ENCODE data around the gene RALB.

RALB gene

GRCh38 chr2:120294008-120294340 is 41.3 kb downstream of the RALB start:
- Histone ChIP-seq H3K9me3 (ENCODE audit: control insufficient read depth, low read length) (no peaks in the 10 kb centered on the region), H3K36me3 (ENCODE audit: control insufficient read depth, insufficient read depth, low read length) (no peaks in the 10 kb centered on the region), H3K4me1 (ENCODE audit: control insufficient read depth, insufficient read depth, low read length) (no peaks in the 10 kb centered on the region), H3K9ac (ENCODE audit: low read length) (no peak overlapping the region), H3K27me3 (ENCODE audit: control insufficient read depth, insufficient read depth, low read length) (no peaks in the 10 kb centered on the region), H3K4me3 (ENCODE audit: low read length) (no peak overlapping the region)

DNA sequence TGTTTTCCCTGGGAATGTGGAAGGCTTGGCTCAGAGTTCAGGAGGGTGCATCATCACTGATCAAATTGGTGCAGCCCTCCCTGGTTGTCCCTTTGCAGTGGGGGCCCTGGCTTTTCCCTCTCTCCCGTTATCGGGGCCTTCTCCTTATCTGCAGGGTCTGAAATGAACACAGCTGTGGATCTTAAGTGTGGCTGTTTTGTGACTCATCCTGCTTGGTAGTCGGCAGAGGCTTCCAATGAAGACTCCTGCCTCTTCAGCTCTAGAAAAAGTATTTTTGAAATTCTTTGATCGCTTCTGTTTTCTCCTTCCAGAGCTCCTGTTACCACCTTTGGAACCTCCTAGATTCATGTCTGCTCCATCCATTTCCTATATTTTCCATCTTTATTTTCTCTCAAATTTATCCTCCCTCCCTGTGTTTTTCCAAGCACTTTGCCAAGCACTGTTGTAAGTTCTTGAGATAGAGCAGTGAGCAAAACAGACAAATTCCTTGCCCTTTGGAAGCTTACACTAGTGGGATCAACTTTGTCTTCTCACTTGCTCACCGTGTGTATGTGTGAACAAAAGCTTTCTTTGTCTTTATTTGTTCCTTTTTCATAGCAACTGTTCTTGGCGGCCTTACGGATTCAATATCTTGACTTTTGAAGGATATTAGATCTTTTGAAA is 45.7 kb downstream of the RALB start:
- H3K4me3 ChIP-seq (ENCODE audit: low read length): no peak overlapping the region
- H3K9ac ChIP-seq (ENCODE audit: low read length): no peak overlapping the region
- H3K27me3 ChIP-seq (ENCODE audit: control insufficient read depth, insufficient read depth, low read length): no peaks in the 10 kb centered on the region
- H3K4me1 ChIP-seq (ENCODE audit: control insufficient read depth, insufficient read depth, low read length): no peaks in the 10 kb centered on the region
- H3K9me3 ChIP-seq (ENCODE audit: control insufficient read depth, low read length): no peaks in the 10 kb centered on the region
- H3K36me3 ChIP-seq (ENCODE audit: control insufficient read depth, insufficient read depth, low read length): no peaks in the 10 kb centered on the region

DNA sequence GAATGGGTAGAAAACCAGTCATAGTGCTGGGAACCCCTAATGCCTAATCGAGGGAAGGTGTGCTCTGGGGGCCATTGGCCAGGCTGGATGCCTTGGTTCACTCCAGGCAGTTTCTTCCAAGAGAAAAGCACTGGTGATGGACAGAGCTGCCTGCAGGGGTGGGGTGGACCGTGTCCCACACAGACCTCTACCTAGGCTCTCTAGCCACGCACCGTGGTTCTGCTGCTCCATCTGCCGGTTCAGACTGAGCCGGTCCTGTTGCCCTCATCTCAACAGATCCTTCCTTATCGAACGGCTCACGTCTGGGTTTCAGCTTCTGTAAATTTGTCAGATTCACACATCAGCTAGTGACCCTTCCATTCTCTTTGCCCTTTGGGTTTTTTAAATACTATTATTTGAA is 46.4 kb downstream of the RALB start:
- Histone ChIP-seq H3K27me3 (ENCODE audit: control insufficient read depth, insufficient read depth, low read length) (no peaks in the 10 kb centered on the region), H3K4me3 (ENCODE audit: low read length) (no peak overlapping the region), H3K36me3 (ENCODE audit: control insufficient read depth, insufficient read depth, low read length) (no peaks in the 10 kb centered on the region), H3K9ac (ENCODE audit: low read length) (no peak overlapping the region), H3K4me1 (ENCODE audit: control insufficient read depth, insufficient read depth, low read length) (no peaks in the 10 kb centered on the region), H3K9me3 (ENCODE audit: control insufficient read depth, low read length) (no peaks in the 10 kb centered on the region)

DNA sequence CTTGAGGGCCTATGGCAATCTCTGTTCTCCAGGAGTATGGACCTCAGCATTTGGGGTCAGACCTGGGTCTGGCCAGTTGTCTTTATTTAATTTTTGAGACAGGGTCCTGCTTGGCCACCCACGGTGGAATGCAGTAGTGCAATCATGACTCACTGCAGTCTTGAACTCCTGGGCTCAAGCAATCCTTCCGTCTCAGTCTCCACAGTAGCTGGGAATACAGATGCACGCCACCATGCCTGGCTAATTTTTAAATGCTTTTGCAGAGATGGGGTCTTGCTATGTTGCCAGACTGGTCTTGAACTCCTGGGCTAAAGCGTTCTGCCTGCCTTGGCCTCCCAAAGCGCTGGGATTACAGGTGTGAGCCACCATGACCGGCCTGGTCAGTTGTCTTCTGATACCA is 46.9 kb downstream of the RALB start:
- no peaks in the 10 kb centered on the region for H3K36me3 ChIP-seq (ENCODE audit: control insufficient read depth, insufficient read depth, low read length)
- no peak overlapping the region for H3K4me3 ChIP-seq (ENCODE audit: low read length)
- H3K9me3 ChIP-seq (ENCODE audit: control insufficient read depth, low read length): no peaks in the 10 kb centered on the region
- no peak overlapping the region for H3K9ac ChIP-seq (ENCODE audit: low read length)
- no peaks in the 10 kb centered on the region for H3K27me3 ChIP-seq (ENCODE audit: control insufficient read depth, insufficient read depth, low read length)
- no peaks in the 10 kb centered on the region for H3K4me1 ChIP-seq (ENCODE audit: control insufficient read depth, insufficient read depth, low read length)

DNA sequence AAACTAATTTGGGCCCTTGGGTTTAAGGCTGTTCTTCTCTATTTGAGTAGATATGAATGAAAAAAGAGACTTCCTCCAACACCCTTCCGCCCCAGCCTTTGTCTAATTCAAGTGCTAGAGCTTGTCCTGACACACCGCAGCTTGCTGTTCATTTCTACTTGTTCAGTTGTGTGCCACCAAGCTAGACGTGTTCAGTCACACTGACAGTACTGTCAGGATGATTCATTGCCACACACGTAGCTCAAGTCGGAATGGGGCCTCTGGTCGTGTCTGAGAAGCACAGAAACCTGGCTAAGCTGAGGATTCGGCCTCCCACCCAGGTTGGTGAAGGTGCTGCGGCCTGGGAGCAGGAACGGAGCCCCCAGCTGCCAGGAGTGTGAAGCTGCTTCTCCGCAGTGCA is 47.7 kb downstream of the RALB start:
- H3K27me3 ChIP-seq (ENCODE audit: control insufficient read depth, insufficient read depth, low read length): no peaks in the 10 kb centered on the region
- H3K4me3 ChIP-seq (ENCODE audit: low read length): no peak overlapping the region
- no peak overlapping the region for H3K9ac ChIP-seq (ENCODE audit: low read length)
- H3K9me3 ChIP-seq (ENCODE audit: control insufficient read depth, low read length): no peaks in the 10 kb centered on the region
- no peaks in the 10 kb centered on the region for H3K36me3 ChIP-seq (ENCODE audit: control insufficient read depth, insufficient read depth, low read length)
- peaks cover 3% of the 10 kb centered on the region for H3K4me1 ChIP-seq (ENCODE audit: control insufficient read depth, insufficient read depth, low read length)

DNA sequence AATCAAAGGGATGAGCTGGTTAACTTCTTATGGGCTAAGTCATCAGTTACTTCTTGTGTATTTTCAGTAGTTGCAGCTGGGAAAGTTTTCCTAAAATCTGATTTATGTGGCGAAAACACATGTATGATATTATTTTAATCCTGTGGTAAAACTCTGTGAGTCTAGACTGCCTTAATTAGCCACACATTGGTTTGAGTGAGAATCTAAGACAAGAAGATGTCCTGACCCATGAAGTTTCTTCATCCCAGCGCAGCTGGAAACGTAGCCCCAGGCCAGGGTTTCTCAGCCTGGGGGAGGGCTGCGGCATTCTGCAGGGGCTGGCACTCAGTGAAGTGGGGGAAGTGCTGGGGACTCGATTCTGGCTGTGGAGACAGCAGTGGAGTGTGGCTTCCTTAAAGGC is 48.6 kb downstream of the RALB start:
- Histone ChIP-seq H3K4me3 (ENCODE audit: low read length) (no peak overlapping the region), H3K4me1 (ENCODE audit: control insufficient read depth, insufficient read depth, low read length) (peaks cover 6% of the 10 kb centered on the region), H3K27me3 (ENCODE audit: control insufficient read depth, insufficient read depth, low read length) (no peaks in the 10 kb centered on the region), H3K36me3 (ENCODE audit: control insufficient read depth, insufficient read depth, low read length) (no peaks in the 10 kb centered on the region), H3K9me3 (ENCODE audit: control insufficient read depth, low read length) (no peaks in the 10 kb centered on the region), H3K9ac (ENCODE audit: low read length) (no peak overlapping the region)

GRCh38 chr2:120302301-120302700 is 49.6 kb downstream of the RALB start:
- Histone ChIP-seq H3K4me3 (ENCODE audit: low read length) (no peak overlapping the region), H3K36me3 (ENCODE audit: control insufficient read depth, insufficient read depth, low read length) (no peaks in the 10 kb centered on the region), H3K9me3 (ENCODE audit: control insufficient read depth, low read length) (no peaks in the 10 kb centered on the region)

DNA sequence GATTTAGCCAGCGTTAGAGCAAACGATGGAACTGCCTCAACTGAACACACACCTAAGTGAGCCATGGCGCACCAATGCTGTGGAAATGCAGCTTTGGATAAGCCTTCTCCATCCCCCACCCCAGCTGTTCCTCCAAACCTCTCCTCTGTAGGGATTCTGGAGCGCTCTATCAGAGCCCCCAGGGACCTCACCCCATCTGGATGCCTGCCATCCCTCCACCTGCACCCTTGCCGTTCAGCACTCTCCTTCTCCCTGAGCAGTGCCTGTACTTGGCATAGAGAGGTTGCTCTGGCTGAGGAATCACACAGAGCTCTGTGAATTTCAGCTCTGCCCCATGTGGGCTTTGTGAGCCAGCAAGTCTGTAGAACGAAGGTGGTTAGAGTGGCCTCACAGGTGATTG is 50.5 kb downstream of the RALB start:
- Histone ChIP-seq H3K9me3 (ENCODE audit: control insufficient read depth, low read length) (no peaks in the 10 kb centered on the region), H3K9ac (ENCODE audit: low read length) (no peak overlapping the region), H3K4me1 (ENCODE audit: control insufficient read depth, insufficient read depth, low read length) (peaks cover 6% of the 10 kb centered on the region), H3K4me3 (ENCODE audit: low read length) (no peak overlapping the region), H3K36me3 (ENCODE audit: control insufficient read depth, insufficient read depth, low read length) (no peaks in the 10 kb centered on the region), H3K27me3 (ENCODE audit: control insufficient read depth, insufficient read depth, low read length) (no peaks in the 10 kb centered on the region)

More at GRCh38 chr2:120302301-120302700, 49.6 kb downstream of the RALB start:
- Histone ChIP-seq H3K9ac (ENCODE audit: low read length) (no peak overlapping the region), H3K27me3 (ENCODE audit: control insufficient read depth, insufficient read depth, low read length) (no peaks in the 10 kb centered on the region), H3K4me1 (ENCODE audit: control insufficient read depth, insufficient read depth, low read length) (peaks cover 6% of the 10 kb centered on the region)

DNA sequence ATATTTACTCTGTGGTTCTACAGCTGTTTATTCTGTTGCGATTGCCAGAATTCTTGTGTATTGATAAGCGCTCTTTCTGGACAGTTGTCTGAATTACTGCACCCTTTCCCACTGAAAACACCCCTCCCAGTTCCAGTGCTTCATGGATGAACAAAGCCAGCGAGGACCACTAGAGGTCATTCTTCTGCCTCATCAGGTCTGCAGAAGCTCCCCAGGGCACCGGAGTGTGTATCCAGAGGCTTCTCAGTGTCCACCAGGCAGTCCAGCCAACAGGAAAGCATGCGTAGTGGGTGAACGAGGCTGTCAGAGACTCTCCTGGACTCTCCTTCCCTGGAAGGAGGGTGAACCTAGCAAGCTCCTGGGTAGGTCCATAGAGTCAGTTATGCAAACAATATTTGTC is 52.6 kb downstream of the RALB start:
- Histone ChIP-seq H3K9ac (ENCODE audit: low read length) (no peak overlapping the region), H3K4me1 (ENCODE audit: control insufficient read depth, insufficient read depth, low read length) (peaks cover 6% of the 10 kb centered on the region), H3K9me3 (ENCODE audit: control insufficient read depth, low read length) (no peaks in the 10 kb centered on the region), H3K27me3 (ENCODE audit: control insufficient read depth, insufficient read depth, low read length) (no peaks in the 10 kb centered on the region), H3K36me3 (ENCODE audit: control insufficient read depth, insufficient read depth, low read length) (no peaks in the 10 kb centered on the region), H3K4me3 (ENCODE audit: low read length) (no peak overlapping the region)

DNA sequence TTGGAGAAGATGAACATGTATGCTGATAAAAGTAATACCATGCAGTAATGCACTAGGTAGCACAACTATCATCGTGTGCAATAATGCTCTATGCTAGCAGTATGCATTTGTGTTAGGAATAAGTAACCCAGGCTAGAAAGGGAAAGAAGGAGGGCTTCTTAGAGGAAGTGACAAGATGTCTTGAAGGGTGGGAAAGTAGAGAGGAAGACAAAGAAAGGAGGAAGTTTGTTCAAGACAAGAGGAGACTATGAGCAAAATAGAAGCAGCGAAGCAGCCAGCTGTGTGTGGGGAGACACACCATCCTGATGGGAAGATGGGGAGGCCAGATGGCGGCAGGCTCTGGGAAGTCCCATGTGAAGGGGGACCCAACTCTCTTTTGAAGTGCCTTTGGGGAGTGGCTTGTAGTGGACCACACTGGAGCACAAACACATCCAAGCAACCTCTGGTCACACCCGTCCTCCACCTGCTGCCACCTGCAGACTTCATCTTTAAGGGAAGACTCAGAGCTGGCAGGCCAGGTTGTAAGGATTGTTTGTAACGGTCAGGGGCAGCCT is 53.4 kb downstream of the RALB start:
- Histone ChIP-seq H3K36me3 (ENCODE audit: control insufficient read depth, insufficient read depth, low read length) (no peaks in the 10 kb centered on the region), H3K4me3 (ENCODE audit: low read length) (no peak overlapping the region), H3K9me3 (ENCODE audit: control insufficient read depth, low read length) (no peaks in the 10 kb centered on the region), H3K27me3 (ENCODE audit: control insufficient read depth, insufficient read depth, low read length) (no peaks in the 10 kb centered on the region), H3K9ac (ENCODE audit: low read length) (no peak overlapping the region), H3K4me1 (ENCODE audit: control insufficient read depth, insufficient read depth, low read length) (peaks cover 6% of the 10 kb centered on the region)

- Histone ChIP-seq H3K4me3 (ENCODE audit: low read length) (no peak overlapping the region), H3K4me1 (ENCODE audit: control insufficient read depth, insufficient read depth, low read length) (peaks cover 8% of the 10 kb centered on the region), H3K9me3 (ENCODE audit: control insufficient read depth, low read length) (no peaks in the 10 kb centered on the region), H3K36me3 (ENCODE audit: control insufficient read depth, insufficient read depth, low read length) (no peaks in the 10 kb centered on the region), H3K27me3 (ENCODE audit: control insufficient read depth, insufficient read depth, low read length) (no peaks in the 10 kb centered on the region), H3K9ac (ENCODE audit: low read length) (no peak overlapping the region)
Observed at GRCh38 chr2:120307482-120307881, 54.8 kb downstream of the RALB start.

- Histone ChIP-seq H3K9me3 (ENCODE audit: control insufficient read depth, low read length) (no peaks in the 10 kb centered on the region), H3K27me3 (ENCODE audit: control insufficient read depth, insufficient read depth, low read length) (no peaks in the 10 kb centered on the region), H3K4me3 (ENCODE audit: low read length) (no peak overlapping the region), H3K36me3 (ENCODE audit: control insufficient read depth, insufficient read depth, low read length) (no peaks in the 10 kb centered on the region), H3K9ac (ENCODE audit: low read length) (no peak overlapping the region), H3K4me1 (ENCODE audit: control insufficient read depth, insufficient read depth, low read length) (peaks cover 12% of the 10 kb centered on the region)
Observed at GRCh38 chr2:120308038-120308910, 55.6 kb downstream of the RALB start.
